Tibial nerve (tissue), 4 donors: Measurements from ENCODE around the gene SMARCAL1.

Source experiments
- CTCF ChIP-seq, 5 experiments: fragments of 200-600 bp in 3 of 5; fragments of 450-650 bp in 2 of 5; sonication (generic) in 3 of 5; IDR thresholded peaks; one replicate each; pipeline ENCODE4 v1.5.1; 2016 to 2019; ENCODE audit warnings: antibody characterized with exemption in 5 of 5, mild to moderate bottlenecking in 3 of 5, moderate library complexity in 2 of 5
- EP300 ChIP-seq, 2 donors: sonication (generic); formaldehyde crosslinking; IDR thresholded peaks; one replicate each; pipeline ENCODE4 v1.6.1; 2017; ENCODE audit warnings: antibody characterized with exemption in 2 of 2, mild to moderate bottlenecking in 1 of 2
- POLR2A ChIP-seq, 2 donors: fragments of 450-650 bp; IDR thresholded peaks; one replicate each; pipeline ENCODE4 v1.6.1; 2017; ENCODE audit warnings: antibody characterized with exemption in 2 of 2, mild to moderate bottlenecking in 2 of 2, moderate library complexity in 2 of 2

GRCh38 chr2:216369821-216370220 lies 42.5 kb upstream of the SMARCAL1 start:
- no peak for TF ChIP-seq POLR2A (IDR thresholded peaks at IDR 0.05)
- TF ChIP-seq CTCF (IDR thresholded peaks at IDR 0.05): no peak
- no peak for TF ChIP-seq EP300 (IDR thresholded peaks at IDR 0.05)
